ENCODE results near the gene GTF2IRD1.

DNA sequence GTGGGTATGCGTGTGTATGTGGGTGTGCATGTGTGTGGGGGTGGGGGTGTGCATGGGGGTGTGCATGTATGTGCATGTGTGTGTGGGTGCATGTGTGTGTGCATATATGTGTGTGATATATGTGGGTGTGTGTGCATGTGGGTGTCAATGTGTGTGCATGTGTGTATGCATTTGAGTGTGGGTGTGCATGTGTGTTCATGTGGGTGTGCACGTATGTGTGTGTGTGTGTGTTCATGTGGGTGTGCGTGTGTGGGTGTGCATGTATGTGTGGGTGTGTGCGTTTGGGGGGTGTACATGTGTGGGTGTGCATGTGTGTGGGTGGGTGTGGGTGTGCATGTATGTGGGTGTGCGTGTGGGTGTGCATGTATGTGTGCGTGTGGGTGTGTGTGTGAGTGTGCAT lies 42.6 kb downstream of the GTF2IRD1 start:
- no peak for TF ChIP-seq TAF1 (IDR thresholded peaks at IDR 0.05; ENCODE audit: borderline replicate concordance, low read depth, low read length)
- TF ChIP-seq POLR2A (IDR thresholded peaks at IDR 0.05; ENCODE audit: low read depth, low read length), result no peak
- no peak for TF ChIP-seq POLR2AphosphoS5 (IDR thresholded peaks at IDR 0.05; ENCODE audit: low read depth, low read length)
